GM10248 (cell line): ENCODE results near the gene SPRED2.

ENCODE experiments used
- CTCF ChIA-PET: fragments of 300-600 bp; sonication (Branson Sonifier 250); formaldehyde crosslinking; extraction: SDS; loops from one replicate; lab custom pipeline; 2021; ENCODE audit warnings: antibody characterized with exemption; lab: Yijun Ruan, JAX
- POLR2A ChIA-PET: fragments of 350-650 bp; sonication (Branson Sonifier 250); formaldehyde crosslinking; extraction: SDS; loops from one replicate; lab custom pipeline; 2020; ENCODE audit warnings: antibody characterized with exemption; lab: Yijun Ruan, JAX
- DNase-seq: peaks from one replicate; pipeline ENCODE4 v3.0.0; 2012; ENCODE audit errors: extremely low spot score
- CTCF ChIP-seq: IDR thresholded peaks from 2 replicates; pipeline ENCODE4 v1.5.1; 2012; ENCODE audit warnings: mild to moderate bottlenecking, low read depth; ENCODE audit errors: extremely low read depth, missing control alignments, control extremely low read depth

Gene SPRED2

GRCh38 chr2:65475000-65475399 lies 42.6 kb upstream of the SPRED2 start:
- CTCF ChIA-PET, result interaction anchor here (1.0 to 1.6 kb wide), 2 partner anchors 10 to 49 kb away, joined by 3 read pairs; no protein-coding TSS in a partner anchor
- no peak for TF ChIP-seq CTCF

GRCh38 chr2:65473045-65473444 lies 40.6 kb upstream of the SPRED2 start:
- ChIA-PET CTCF (interaction anchor here (1.0 to 2.6 kb wide), 3 partner anchors 12 to 31 kb away, joined by 3 to 8 read pairs (median 5); no protein-coding TSS in a partner anchor), POLR2A (no interaction called here)
- no peak for DNase-seq
- no peak for TF ChIP-seq CTCF

More at GRCh38 chr2:65475000-65475399, 42.6 kb upstream of the SPRED2 start:
- DNase-seq, result no peak
- POLR2A ChIA-PET, result no interaction called here

DNA sequence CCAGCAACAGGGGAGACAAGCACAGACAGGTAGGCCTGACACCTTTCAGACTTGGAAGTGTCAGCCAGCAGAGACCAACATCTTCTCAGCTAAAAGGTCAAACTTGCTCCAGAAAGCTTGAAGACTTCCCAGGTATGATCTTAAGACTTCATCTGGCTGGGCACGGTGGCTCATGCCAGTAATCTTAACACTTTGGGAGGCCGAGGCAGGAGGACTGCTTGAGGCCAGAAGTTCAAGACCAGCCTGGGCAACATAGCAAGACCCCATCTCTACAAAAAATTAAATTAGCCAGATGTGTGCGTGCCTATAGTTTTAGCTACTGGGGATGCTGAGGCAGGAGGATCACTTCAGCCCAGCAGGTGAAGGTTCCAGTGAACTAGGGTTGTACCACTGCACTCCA lies 39.0 kb upstream of the SPRED2 start:
- POLR2A ChIA-PET, result no interaction called here
- CTCF ChIA-PET, result interaction anchor here (1.1 to 1.6 kb wide), 2 partner anchors 13 to 53 kb away, joined by 3 read pairs; no protein-coding TSS in a partner anchor
- TF ChIP-seq CTCF, result no peak
- no peak for DNase-seq

- CTCF ChIA-PET, result no interaction called here
- DNase-seq, result no peak
- no peak for TF ChIP-seq CTCF
- POLR2A ChIA-PET, result no interaction called here
These were observed 34.2 kb upstream of the SPRED2 start for GRCh38 chr2:65466551-65466950.

- CTCF ChIA-PET, result interaction anchor here (1.4 kb wide), 1 partner anchor 10 kb away, joined by 3 read pairs; no protein-coding TSS in a partner anchor
These were observed 33.5 kb upstream of the SPRED2 start for GRCh38 chr2:65465857-65466256.

GRCh38 chr2:65465124-65465523 lies 32.7 kb upstream of the SPRED2 start:
- CTCF ChIA-PET, result interaction anchor here (1.4 kb wide), 1 partner anchor 10 kb away, joined by 3 read pairs; no protein-coding TSS in a partner anchor
- DNase-seq, result no peak
- no peak for TF ChIP-seq CTCF
- POLR2A ChIA-PET, result no interaction called here

More at GRCh38 chr2:65465857-65466256, 33.5 kb upstream of the SPRED2 start:
- DNase-seq, result no peak
- POLR2A ChIA-PET, result no interaction called here
- no peak for TF ChIP-seq CTCF
